Calu3 (cell line): Measurements from ENCODE around the gene ADM. TPM values are rescaled to one million over a fixed set of nuclear protein-coding genes. Genes with fewer than 3 reads are reported as not detected.

Experiments used
- BruUV-seq: library from RNA; stranded (reverse); fragments of 400-500 nt; replicated peaks from 2 replicates; lab custom pipeline; 2021; lab: Mats Ljungman, UMichigan
- CTCF ChIA-PET: fragments of 300-600 bp; sonication (Branson Sonifier 250); formaldehyde crosslinking; loops from one replicate; lab custom pipeline; 2022; ENCODE audit warnings: antibody characterized with exemption; lab: Charles Lee
- DNase-seq: peaks from one replicate; pipeline ENCODE4 v3.0.0; 2022
- H3K27ac Mint-ChIP-seq: one replicate; pipeline ENCODE4 v1.8.0; 2022; ENCODE audit warnings: mixed read lengths; ENCODE audit not compliant: unreplicated experiment
- H3K27me3 Mint-ChIP-seq: one replicate; pipeline ENCODE4 v1.8.0; 2022; ENCODE audit warnings: mixed read lengths; ENCODE audit not compliant: unreplicated experiment
- H3K36me3 Mint-ChIP-seq: one replicate; pipeline ENCODE4 v1.8.0; 2022; ENCODE audit warnings: mild to moderate bottlenecking, moderate library complexity, mixed read lengths; ENCODE audit not compliant: insufficient read depth, unreplicated experiment
- H3K4me1 Mint-ChIP-seq: one replicate; pipeline ENCODE4 v1.8.0; 2022; ENCODE audit warnings: mild to moderate bottlenecking, low read depth, mixed read lengths; ENCODE audit not compliant: unreplicated experiment
- H3K4me3 Mint-ChIP-seq: one replicate; pipeline ENCODE4 v1.8.0; 2022; ENCODE audit warnings: mild to moderate bottlenecking, low read depth, moderate library complexity, mixed read lengths; ENCODE audit not compliant: unreplicated experiment
- H3K9me3 Mint-ChIP-seq: one replicate; pipeline ENCODE4 v1.8.0; 2022; ENCODE audit warnings: low read depth, mixed read lengths; ENCODE audit not compliant: unreplicated experiment
- CTCF ChIP-seq: fragments of 200-600 bp; IDR thresholded peaks from one replicate; pipeline ENCODE4 v1.8.0; 2022; ENCODE audit warnings: antibody characterized with exemption; ENCODE audit not compliant: unreplicated experiment
- intact Hi-C: fragments of 100-400 bp; cut with micrococcal nuclease; formaldehyde crosslinking; loops from one replicate; pipeline ENCODE4 v1.10.0; 2022; ENCODE audit not compliant: unreplicated experiment
- total RNA-seq: library from RNA; stranded (reverse); gene quantifications from 2 replicates; pipeline ENCODE4 v1.2.3, GENCODE V29; 2022

ADM gene
- total RNA-seq, 1 experiment from 2014 or later, result 2.0 TPM

DNA sequence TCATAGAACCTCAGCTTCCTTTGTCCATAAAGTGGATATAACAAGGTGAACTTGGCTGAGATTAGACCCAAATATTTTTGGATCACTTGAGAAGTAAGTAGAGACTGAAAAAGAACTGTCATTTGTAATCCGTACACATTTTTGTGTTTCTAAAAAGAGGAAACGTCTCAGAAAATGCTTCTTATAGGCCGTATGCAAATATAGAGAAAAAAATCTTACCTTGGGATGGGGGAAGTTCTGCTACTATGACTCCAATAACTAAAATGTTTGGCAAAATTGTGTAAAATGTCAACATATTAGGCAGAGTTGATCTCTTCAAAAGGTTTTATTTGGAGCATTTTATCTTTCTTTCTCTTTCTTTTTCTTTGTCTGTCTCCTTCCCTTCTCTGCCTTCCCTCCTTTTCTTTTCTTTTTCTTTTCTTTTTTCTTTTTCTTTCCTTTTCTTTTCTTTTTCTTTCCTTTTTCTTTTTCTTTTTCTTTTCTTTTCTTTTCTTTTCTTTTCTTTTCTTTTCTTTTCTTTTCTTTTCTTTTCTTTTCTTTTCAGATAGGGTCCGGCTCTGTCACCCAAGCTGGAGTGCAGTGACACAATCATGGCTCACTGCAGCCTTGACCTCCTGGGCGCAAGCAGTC lies 48.2 kb downstream of the ADM start:
- CTCF ChIA-PET, result no interaction called here
- intact Hi-C loops, result no loop called here
- DNase-seq, result no peak
- no TSS peak for BruUV-seq
- peaks cover 37% of the 10 kb centered on the region for H3K4me1 Mint-ChIP-seq
- peaks cover 23% of the 10 kb centered on the region for H3K27me3 Mint-ChIP-seq
- H3K27ac Mint-ChIP-seq, result no peak overlapping the region
- H3K4me3 Mint-ChIP-seq, result no peak overlapping the region
- no peaks in the 10 kb centered on the region for H3K9me3 Mint-ChIP-seq
- H3K36me3 Mint-ChIP-seq, result no peaks in the 10 kb centered on the region
- no peak for TF ChIP-seq CTCF

DNA sequence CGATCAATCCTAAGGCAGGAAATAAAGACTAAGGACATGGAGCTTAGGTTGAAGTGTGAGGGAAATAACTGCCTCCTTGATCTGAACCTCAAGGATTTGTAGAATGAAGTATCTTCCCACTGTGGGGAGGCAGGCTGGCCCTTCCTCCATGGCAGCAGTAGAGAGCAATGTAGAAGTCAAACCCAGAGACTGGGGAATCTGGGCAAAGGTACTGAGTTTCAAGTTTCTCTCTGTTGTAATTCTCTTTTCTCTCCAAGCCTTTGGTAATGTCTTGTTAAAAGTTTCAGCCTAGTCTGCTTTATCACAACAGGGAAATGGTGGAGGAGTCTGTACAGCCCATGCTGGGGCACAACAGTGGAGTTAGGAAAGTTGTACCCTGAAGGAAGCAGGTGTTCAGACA lies 49.5 kb downstream of the ADM start:
- Mint-ChIP-seq H3K36me3 (no peaks in the 10 kb centered on the region), H3K4me3 (no peak overlapping the region), H3K27ac (no peak overlapping the region), H3K9me3 (no peaks in the 10 kb centered on the region), H3K27me3 (peaks cover 23% of the 10 kb centered on the region), H3K4me1 (peaks cover 26% of the 10 kb centered on the region)
- intact Hi-C loops, result no loop called here
- no peak for DNase-seq
- no TSS peak for BruUV-seq
- CTCF ChIA-PET, result no interaction called here
- TF ChIP-seq CTCF, result no peak

DNA sequence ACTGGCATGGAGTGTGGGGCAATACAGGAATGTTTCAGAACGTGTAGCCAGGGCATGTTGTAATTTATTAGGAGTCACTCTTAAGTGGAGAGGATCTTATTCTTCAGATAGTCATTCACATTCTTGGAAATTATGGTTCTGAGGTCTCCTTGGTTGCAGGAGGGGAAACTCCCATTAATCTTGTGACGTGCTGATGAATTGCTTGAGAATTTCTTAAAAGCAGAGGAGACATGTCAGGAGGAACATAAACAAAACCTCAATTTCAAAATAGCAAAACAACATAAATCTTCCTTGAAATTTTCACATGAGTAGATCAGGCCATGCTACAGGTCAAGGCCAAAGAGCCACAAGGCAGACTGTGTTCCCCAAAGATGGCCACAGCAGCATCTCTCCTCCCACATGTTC lies 50.4 kb downstream of the ADM start:
- CTCF ChIA-PET, result no interaction called here
- BruUV-seq, result no TSS peak
- Mint-ChIP-seq H3K9me3 (no peaks in the 10 kb centered on the region), H3K4me3 (no peak overlapping the region), H3K27ac (no peak overlapping the region), H3K4me1 (peaks cover 21% of the 10 kb centered on the region), H3K27me3 (peaks cover 23% of the 10 kb centered on the region), H3K36me3 (no peaks in the 10 kb centered on the region)
- no peak for DNase-seq
- intact Hi-C loops, result no loop called here
- TF ChIP-seq CTCF, result no peak

DNA sequence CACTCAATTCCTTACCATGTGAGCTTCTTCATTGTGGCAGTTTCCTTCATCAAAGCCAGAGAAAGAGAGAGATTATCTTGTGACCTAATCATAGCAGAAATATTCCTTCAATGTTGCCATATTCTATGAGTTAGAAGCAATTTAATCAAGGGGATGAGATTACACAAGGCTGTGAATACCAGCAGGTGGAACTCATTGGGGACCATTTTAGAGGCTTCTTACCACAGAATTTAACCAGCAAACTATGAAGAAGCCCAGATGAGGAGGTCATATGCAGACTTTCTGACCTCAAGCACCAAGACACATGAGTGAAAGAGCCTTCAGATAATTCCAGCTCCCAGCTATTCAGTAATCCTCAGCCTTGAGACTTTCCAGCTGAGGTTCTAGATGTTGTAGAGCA lies 51.3 kb downstream of the ADM start:
- CTCF ChIA-PET, result interaction anchor here (0.7 kb wide), 1 partner anchor 48 kb away, joined by 3 read pairs; no protein-coding TSS in a partner anchor
- no TSS peak for BruUV-seq

More for the DNA sequence above, 51.3 kb downstream of the ADM start:
- Mint-ChIP-seq H3K36me3 (no peaks in the 10 kb centered on the region), H3K27me3 (peaks cover 23% of the 10 kb centered on the region), H3K4me3 (no peak overlapping the region), H3K9me3 (no peaks in the 10 kb centered on the region), H3K4me1 (peaks cover 12% of the 10 kb centered on the region), H3K27ac (no peak overlapping the region)
- no peak for TF ChIP-seq CTCF
- intact Hi-C loops, result no loop called here
- no peak for DNase-seq

Other genes starting within 250 kb of the ADM start
- 36.1 and 39.0 TPM in 2 replicates for gene SBF2, start 10.9 kb upstream of the ADM start, total RNA-seq
- 2.1 and 3.1 TPM in 2 replicates for gene AMPD3, start 150.2 kb downstream of the ADM start, total RNA-seq
- 33.9 and 40.3 TPM in 2 replicates for gene RNF141, start 236.1 kb downstream of the ADM start, total RNA-seq